Measurements from ENCODE around the gene WDFY4. TPM values are rescaled to one million over a fixed set of nuclear protein-coding genes. Genes with fewer than 3 reads are reported as not detected.

The WDFY4 gene
- total RNA-seq, 1 donor from 2014 or later, result not detected

DNA sequence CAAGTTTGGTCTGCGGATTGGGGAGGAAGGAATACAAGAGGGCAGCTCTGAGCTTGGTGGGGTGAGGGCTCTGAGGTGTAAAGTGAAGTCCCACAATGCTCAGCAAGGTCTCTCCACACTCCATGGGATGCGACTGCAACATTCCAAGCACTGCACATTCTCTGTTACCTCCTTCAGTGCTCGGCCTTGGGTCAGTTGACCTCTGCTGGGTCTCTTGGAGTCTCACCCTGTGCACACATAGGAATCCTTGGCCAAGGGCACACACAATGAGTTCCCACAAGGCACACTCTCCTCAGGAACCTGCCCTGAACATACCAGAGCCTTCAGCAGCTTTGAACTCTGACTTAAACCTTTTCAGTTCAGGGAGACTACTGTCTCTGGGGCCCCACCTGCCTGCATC, 2.4 kb upstream of the WDFY4 start:
- Mint-ChIP-seq H3K36me3 (ENCODE audit: unreplicated experiment) (peaks cover 1% of the 10 kb centered on the region), H3K9me3 (ENCODE audit: unreplicated experiment) (peaks cover 8% of the 10 kb centered on the region), H3K4me1 (ENCODE audit: unreplicated experiment) (no peaks in the 10 kb centered on the region), H3K4me3 (ENCODE audit: unreplicated experiment) (no peak overlapping the region), H3K27me3 (ENCODE audit: unreplicated experiment) (peaks cover 7% of the 10 kb centered on the region), H3K27ac (ENCODE audit: unreplicated experiment) (no peak overlapping the region)
- DNase-seq (ENCODE audit: extremely low spot score, unreplicated experiment), result no peak
- TF ChIP-seq, protein P1, sequence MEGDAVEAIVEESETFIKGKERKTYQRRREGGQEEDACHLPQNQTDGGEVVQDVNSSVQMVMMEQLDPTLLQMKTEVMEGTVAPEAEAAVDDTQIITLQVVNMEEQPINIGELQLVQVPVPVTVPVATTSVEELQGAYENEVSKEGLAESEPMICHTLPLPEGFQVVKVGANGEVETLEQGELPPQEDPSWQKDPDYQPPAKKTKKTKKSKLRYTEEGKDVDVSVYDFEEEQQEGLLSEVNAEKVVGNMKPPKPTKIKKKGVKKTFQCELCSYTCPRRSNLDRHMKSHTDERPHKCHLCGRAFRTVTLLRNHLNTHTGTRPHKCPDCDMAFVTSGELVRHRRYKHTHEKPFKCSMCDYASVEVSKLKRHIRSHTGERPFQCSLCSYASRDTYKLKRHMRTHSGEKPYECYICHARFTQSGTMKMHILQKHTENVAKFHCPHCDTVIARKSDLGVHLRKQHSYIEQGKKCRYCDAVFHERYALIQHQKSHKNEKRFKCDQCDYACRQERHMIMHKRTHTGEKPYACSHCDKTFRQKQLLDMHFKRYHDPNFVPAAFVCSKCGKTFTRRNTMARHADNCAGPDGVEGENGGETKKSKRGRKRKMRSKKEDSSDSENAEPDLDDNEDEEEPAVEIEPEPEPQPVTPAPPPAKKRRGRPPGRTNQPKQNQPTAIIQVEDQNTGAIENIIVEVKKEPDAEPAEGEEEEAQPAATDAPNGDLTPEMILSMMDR (IDR thresholded peaks at IDR 0.05), result no peak

DNA sequence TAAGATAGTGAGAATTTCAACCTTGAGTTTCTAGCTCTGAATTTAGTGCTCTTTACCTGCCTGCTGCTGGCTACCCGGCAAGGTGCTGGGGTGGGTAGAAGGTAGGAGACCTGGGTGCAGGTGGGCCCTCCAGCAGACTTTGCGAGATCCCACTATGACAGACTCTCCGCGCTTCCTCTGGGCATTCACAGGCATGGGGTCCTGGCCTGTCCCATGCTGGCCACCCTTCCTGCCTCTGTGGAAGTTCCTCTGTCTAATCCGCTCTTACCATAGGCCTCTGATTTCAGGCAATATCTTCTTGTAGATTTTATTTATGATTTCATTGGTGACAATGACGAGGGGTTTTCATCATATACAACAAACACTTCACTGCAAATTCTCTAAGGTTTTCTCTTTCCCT, 1.2 kb upstream of the WDFY4 start:
- Mint-ChIP-seq H3K27ac (ENCODE audit: unreplicated experiment) (no peak overlapping the region), H3K27me3 (ENCODE audit: unreplicated experiment) (peaks cover 7% of the 10 kb centered on the region), H3K4me1 (ENCODE audit: unreplicated experiment) (no peaks in the 10 kb centered on the region), H3K4me3 (ENCODE audit: unreplicated experiment) (no peak overlapping the region), H3K36me3 (ENCODE audit: unreplicated experiment) (no peaks in the 10 kb centered on the region), H3K9me3 (ENCODE audit: unreplicated experiment) (no peaks in the 10 kb centered on the region)
- TF ChIP-seq, protein P1 (IDR thresholded peaks at IDR 0.05), result no peak
- no peak for DNase-seq (ENCODE audit: extremely low spot score, unreplicated experiment)

- Mint-ChIP-seq H3K27ac (ENCODE audit: unreplicated experiment) (no peak overlapping the region), H3K4me1 (ENCODE audit: unreplicated experiment) (no peaks in the 10 kb centered on the region), H3K27me3 (ENCODE audit: unreplicated experiment) (peaks cover 10% of the 10 kb centered on the region), H3K36me3 (ENCODE audit: unreplicated experiment) (no peaks in the 10 kb centered on the region), H3K9me3 (ENCODE audit: unreplicated experiment) (no peaks in the 10 kb centered on the region), H3K4me3 (ENCODE audit: unreplicated experiment) (no peak overlapping the region)
- TF ChIP-seq, protein P1 (IDR thresholded peaks at IDR 0.05), result no peak
- no peak for DNase-seq (ENCODE audit: extremely low spot score, unreplicated experiment)
Observed at GRCh38 chr10:48683868-48684267, 805 bp upstream of the WDFY4 start.

GRCh38 chr10:48684463-48684791, 246 bp upstream of the WDFY4 start:
- no peaks in the 10 kb centered on the region for H3K9me3 Mint-ChIP-seq (ENCODE audit: unreplicated experiment)

DNA sequence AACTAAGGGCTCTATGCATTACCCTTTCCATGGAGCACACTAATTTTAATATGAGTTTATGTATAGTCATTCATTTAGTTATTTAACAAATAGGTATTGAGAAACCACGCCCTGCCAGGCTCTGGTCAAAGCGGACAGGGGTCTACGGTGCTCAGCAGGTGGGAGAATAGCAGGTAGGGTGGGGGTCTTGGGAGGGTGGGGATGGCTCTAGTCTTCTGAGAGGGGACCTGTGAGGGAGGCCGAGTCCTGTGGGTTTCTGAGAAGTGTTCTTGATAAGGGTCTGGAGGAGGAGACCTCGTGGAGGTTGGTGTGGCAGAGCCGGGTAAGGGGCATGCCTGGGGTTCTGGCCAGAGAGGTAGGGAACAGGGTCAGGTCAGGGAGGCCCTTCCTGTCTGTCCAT, 1.1 kb downstream of the WDFY4 start:
- DNase-seq (ENCODE audit: extremely low spot score, unreplicated experiment), result peak; percentile 57
- Mint-ChIP-seq H3K4me3 (ENCODE audit: unreplicated experiment) (no peak overlapping the region), H3K36me3 (ENCODE audit: unreplicated experiment) (no peaks in the 10 kb centered on the region), H3K27ac (ENCODE audit: unreplicated experiment) (no peak overlapping the region), H3K9me3 (ENCODE audit: unreplicated experiment) (no peaks in the 10 kb centered on the region), H3K4me1 (ENCODE audit: unreplicated experiment) (no peaks in the 10 kb centered on the region), H3K27me3 (ENCODE audit: unreplicated experiment) (peaks cover 10% of the 10 kb centered on the region)
- TF ChIP-seq, protein P1 (IDR thresholded peaks at IDR 0.05), result no peak

More at GRCh38 chr10:48684463-48684791, 246 bp upstream of the WDFY4 start:
- H3K27ac Mint-ChIP-seq (ENCODE audit: unreplicated experiment), result no peak overlapping the region
- DNase-seq (ENCODE audit: extremely low spot score, unreplicated experiment), result no peak
- H3K27me3 Mint-ChIP-seq (ENCODE audit: unreplicated experiment), result peaks cover 10% of the 10 kb centered on the region
- no peak overlapping the region for H3K4me3 Mint-ChIP-seq (ENCODE audit: unreplicated experiment)
- H3K4me1 Mint-ChIP-seq (ENCODE audit: unreplicated experiment), result no peaks in the 10 kb centered on the region
- H3K36me3 Mint-ChIP-seq (ENCODE audit: unreplicated experiment), result no peaks in the 10 kb centered on the region
- TF ChIP-seq, protein P1 (IDR thresholded peaks at IDR 0.05), result no peak
